Kidney epithelial cell (primary cell): ENCODE results near the gene TMEM219. TPM values are rescaled to one million over a fixed set of nuclear protein-coding genes. Genes with fewer than 3 reads are reported as not detected.

Experiments
- DNase-seq: peaks from one replicate; pipeline ENCODE4 v3.0.0-alpha.2; 2010; ENCODE audit warnings: low read depth
- H3K27me3 ChIP-seq: 2 replicates; pipeline ENCODE4 v1.6.0; 2011; ENCODE audit warnings: low read length; ENCODE audit not compliant: control insufficient read depth, insufficient read depth
- H3K36me3 ChIP-seq: 2 replicates; pipeline ENCODE4 v1.5.1; 2011; ENCODE audit warnings: low read length; ENCODE audit not compliant: control insufficient read depth, insufficient read depth
- H3K4me3 ChIP-seq: 2 replicates; pipeline ENCODE4 v1.5.1; 2011; ENCODE audit warnings: low read depth, mild to moderate bottlenecking, control low read depth, low read length
- total RNA-seq: library from RNA; depleted of rRNA; stranded (reverse); fragments of >200 nt; gene quantifications from 2 replicates; pipeline ENCODE4 v1.2.3, GENCODE V29; 2015
- TF ChIP-seq, protein P1 (sequence below): IDR thresholded peaks from 2 replicates; pipeline ENCODE4 v1.5.1; 2011; ENCODE audit warnings: mild to moderate bottlenecking, moderate library complexity, low read length, control low read depth, inconsistent platforms; ENCODE audit not compliant: insufficient read depth, poor library complexity, severe bottlenecking

Gene TMEM219
- total RNA-seq, 1 donor from 2014 or later = 175 TPM

DNA sequence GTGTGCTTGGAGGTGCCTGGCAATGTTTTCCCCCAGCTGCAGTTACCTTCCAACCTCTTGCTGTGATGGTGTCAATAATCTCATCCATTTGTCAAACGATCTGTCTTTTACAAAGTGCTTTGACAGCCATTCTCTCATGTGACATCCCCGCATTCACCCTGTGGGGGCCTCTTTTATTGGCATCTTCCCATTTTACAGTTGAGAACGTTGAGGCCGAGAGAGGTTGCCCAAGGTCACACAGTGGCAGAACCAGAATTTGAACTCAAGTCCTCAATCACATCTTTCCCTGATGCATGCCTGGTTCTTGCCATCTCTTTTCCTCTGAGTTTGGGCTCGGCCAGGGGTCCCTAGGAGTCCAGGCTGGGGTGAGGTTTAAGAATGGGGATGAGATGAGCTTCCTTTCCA is 13.3 kb downstream of the TMEM219 start:
- TF ChIP-seq, protein P1, sequence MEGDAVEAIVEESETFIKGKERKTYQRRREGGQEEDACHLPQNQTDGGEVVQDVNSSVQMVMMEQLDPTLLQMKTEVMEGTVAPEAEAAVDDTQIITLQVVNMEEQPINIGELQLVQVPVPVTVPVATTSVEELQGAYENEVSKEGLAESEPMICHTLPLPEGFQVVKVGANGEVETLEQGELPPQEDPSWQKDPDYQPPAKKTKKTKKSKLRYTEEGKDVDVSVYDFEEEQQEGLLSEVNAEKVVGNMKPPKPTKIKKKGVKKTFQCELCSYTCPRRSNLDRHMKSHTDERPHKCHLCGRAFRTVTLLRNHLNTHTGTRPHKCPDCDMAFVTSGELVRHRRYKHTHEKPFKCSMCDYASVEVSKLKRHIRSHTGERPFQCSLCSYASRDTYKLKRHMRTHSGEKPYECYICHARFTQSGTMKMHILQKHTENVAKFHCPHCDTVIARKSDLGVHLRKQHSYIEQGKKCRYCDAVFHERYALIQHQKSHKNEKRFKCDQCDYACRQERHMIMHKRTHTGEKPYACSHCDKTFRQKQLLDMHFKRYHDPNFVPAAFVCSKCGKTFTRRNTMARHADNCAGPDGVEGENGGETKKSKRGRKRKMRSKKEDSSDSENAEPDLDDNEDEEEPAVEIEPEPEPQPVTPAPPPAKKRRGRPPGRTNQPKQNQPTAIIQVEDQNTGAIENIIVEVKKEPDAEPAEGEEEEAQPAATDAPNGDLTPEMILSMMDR = no peak
- no peaks in the 10 kb centered on the region for H3K27me3 ChIP-seq
- H3K4me3 ChIP-seq = peak overlapping the region; percentile 82
- H3K36me3 ChIP-seq = peaks cover 1% of the 10 kb centered on the region
- no peak for DNase-seq

DNA sequence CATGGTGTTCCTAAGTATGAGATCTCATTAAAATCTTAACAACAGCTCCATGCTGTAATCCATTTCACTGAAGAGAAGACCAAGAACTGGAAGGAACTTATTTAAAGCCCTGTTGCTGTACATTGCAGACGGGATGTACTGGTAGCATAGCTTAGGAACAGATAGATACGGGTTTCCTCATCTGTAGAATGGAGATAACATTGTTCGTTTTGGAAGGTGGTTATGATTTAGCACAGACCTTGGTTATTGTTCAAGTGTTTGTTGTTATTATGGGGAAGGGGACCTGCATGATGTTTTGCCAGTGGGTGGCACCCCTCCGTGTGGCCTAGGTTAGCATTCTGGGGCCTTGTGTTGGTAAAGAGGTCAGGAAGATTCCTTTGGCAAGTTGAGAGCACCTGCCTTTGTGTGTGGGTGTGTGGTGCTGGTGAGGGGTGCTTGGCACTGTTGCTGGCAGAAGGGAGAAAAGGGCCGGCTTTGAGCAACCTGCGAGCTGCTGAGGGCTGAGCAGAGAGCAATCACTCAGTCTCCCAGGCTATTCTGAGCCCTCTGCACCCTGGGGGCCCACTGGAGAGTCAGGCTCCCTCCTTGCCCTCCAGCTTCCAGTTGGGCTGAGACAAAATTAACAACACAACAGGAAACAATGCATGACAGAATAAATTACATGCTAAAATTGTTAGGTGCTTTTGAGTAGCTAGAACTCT is 14.1 kb downstream of the TMEM219 start:
- Histone ChIP-seq H3K4me3 (no peak overlapping the region), H3K36me3 (peaks cover 1% of the 10 kb centered on the region), H3K27me3 (no peaks in the 10 kb centered on the region)
- TF ChIP-seq, protein P1 = no peak
- DNase-seq = no peak

DNA sequence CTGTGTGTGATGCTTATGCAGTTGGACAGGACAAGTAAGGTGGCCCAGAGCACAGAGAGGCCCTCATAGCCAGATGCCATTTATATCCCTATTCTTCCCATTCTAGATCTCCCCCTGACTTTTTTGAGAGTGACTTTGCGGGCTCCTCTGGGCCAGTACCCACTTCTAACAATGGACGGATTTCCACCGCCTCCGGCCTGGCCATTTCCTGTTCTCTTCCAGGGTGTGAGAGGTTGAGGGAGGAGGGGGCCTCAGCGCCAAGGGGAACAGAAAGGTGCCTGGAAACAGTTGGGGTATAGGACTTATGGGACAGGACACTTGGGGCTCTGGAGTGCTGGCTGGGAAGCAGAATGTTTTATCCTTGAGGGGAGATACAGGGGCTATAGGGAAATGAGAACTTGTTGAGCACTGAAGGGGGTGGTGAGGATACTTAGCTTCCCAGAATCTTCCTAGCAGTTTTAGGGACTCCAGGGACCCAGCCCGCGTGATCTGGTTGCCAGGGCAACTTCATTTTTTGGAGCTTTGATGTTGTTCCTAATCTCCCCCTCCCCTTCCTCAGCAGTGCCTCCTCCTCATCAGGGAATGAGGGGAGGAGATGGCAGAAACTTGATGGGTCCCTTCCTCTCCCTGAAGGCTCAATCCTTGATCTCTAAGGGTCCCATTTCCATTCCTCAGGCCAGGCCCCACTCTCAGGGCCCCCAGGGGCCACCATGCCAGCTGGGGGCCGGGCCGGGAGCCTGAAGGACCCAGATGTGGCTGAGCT is 15.4 kb downstream of the TMEM219 start:
- no peak overlapping the region for H3K4me3 ChIP-seq
- H3K27me3 ChIP-seq = no peaks in the 10 kb centered on the region
- no peak for DNase-seq
- TF ChIP-seq, protein P1 = no peak
- H3K36me3 ChIP-seq = peaks cover 1% of the 10 kb centered on the region

DNA sequence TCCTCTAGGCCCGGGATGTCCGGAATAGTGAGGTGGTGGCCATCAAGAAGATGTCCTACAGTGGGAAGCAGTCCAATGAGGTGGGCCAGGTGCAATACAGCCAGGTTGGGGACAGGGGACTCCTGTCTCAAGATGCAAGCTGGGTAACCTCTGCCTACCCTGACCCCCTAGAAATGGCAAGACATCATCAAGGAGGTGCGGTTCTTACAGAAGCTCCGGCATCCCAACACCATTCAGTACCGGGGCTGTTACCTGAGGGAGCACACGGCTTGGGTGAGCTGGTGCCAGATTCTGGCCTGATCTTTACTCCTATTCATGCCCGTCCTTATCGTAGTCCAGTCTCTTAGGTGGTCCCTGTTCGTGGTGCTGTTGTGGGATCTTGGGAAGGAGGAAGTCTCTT is 16.2 kb downstream of the TMEM219 start:
- DNase-seq = no peak
- peaks cover 1% of the 10 kb centered on the region for H3K36me3 ChIP-seq
- TF ChIP-seq, protein P1 = no peak
- no peaks in the 10 kb centered on the region for H3K27me3 ChIP-seq
- no peak overlapping the region for H3K4me3 ChIP-seq

DNA sequence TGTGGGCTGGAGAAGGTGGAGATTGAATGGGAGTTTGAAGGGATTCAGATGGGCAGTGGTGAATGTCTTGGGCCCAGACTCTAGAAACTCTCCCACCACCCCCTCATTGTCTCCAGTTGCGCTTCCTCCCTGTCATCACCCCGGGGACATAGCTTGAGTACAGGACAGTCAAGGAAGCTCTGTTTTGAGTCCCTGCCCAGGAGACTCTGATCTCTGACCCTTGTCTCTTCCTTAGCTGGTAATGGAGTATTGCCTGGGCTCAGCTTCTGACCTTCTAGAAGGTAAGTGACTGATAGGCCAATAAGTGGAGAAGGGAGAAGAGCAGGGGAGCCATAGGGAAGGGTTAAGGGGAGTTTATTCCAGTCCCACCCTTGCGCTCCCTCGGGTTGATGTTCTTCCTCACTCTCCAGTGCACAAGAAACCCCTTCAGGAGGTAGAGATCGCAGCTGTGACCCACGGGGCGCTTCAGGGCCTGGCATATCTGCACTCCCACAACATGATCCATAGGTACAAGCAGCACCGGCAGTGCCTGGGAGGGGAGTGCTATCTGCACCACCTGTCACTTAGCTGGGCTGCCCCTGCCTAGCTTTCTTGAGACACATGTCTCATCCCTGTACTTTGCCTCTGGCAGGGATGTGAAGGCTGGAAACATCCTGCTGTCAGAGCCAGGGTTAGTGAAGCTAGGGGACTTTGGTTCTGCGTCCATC is 16.8 kb downstream of the TMEM219 start:
- TF ChIP-seq, protein P1 = no peak
- peaks cover 1% of the 10 kb centered on the region for H3K36me3 ChIP-seq
- no peak for DNase-seq
- no peak overlapping the region for H3K4me3 ChIP-seq
- no peaks in the 10 kb centered on the region for H3K27me3 ChIP-seq
